Mesendoderm (in vitro differentiated cells): Measurements from ENCODE around the gene SEPTIN10.

Source experiments
- DNase-seq: peaks from one replicate; pipeline ENCODE4 v3.0.0; 2013
- H2AK5ac ChIP-seq: 2 replicates; pipeline ENCODE4 v1.6.1; 2013; ENCODE audit warnings: low read length, inconsistent platforms
- H2BK120ac ChIP-seq: 2 replicates; pipeline ENCODE4 v1.6.1; 2013; ENCODE audit warnings: low read depth, mild to moderate bottlenecking, low read length, moderate library complexity, mixed read lengths
- H2BK15ac ChIP-seq: replicated peaks from 2 replicates; pipeline ENCODE4 v1.6.1; 2013; ENCODE audit warnings: low read depth, mild to moderate bottlenecking, moderate library complexity
- H2BK5ac ChIP-seq: 2 replicates; pipeline ENCODE4 v1.6.1; 2013; ENCODE audit warnings: low read length, inconsistent platforms
- H3K18ac ChIP-seq: 2 replicates; pipeline ENCODE4 v1.6.1; 2013; ENCODE audit warnings: mild to moderate bottlenecking, low read length, mixed read lengths
- H3K23ac ChIP-seq: one replicate; pipeline ENCODE4 v1.6.1; 2013; ENCODE audit warnings: low read length
- H3K27ac ChIP-seq: 2 replicates; pipeline ENCODE4 v1.5.1; 2013; ENCODE audit warnings: low read depth, mild to moderate bottlenecking, inconsistent platforms, low read length, moderate library complexity
- H3K27me3 ChIP-seq: 2 replicates; pipeline ENCODE4 v1.6.1; 2013; ENCODE audit warnings: low read length, control low read depth, mild to moderate bottlenecking, inconsistent platforms; ENCODE audit not compliant: insufficient read depth, poor library complexity
- H3K36me3 ChIP-seq: 2 replicates; pipeline ENCODE4 v1.6.1; 2013; ENCODE audit warnings: low read length, inconsistent platforms; ENCODE audit not compliant: control insufficient read depth, insufficient read depth
- H3K4ac ChIP-seq: one replicate; pipeline ENCODE4 v1.6.1; 2013; ENCODE audit warnings: low read depth, mild to moderate bottlenecking, low read length, moderate library complexity
- H3K4me1 ChIP-seq: 2 replicates; pipeline ENCODE4 v1.6.1; 2013; ENCODE audit warnings: low read depth, low read length, inconsistent platforms; ENCODE audit not compliant: control insufficient read depth
- H3K4me2 ChIP-seq: 2 replicates; pipeline ENCODE4 v1.6.1; 2013; ENCODE audit warnings: low read length
- H3K4me3 ChIP-seq: 2 replicates; pipeline ENCODE4 v1.5.1; 2013; ENCODE audit warnings: mild to moderate bottlenecking, low read length
- H3K56ac ChIP-seq: one replicate; pipeline ENCODE4 v1.6.1; 2013; ENCODE audit warnings: low read length
- H3K79me1 ChIP-seq: 2 replicates; pipeline ENCODE4 v1.6.1; 2013; ENCODE audit warnings: low read length, inconsistent platforms
- H3K79me2 ChIP-seq: 2 replicates; pipeline ENCODE4 v1.6.1; 2013; ENCODE audit warnings: mild to moderate bottlenecking, low read length; ENCODE audit not compliant: control insufficient read depth, insufficient read depth
- H3K9ac ChIP-seq: 2 replicates; pipeline ENCODE4 v1.6.1; 2013; ENCODE audit warnings: low read length, inconsistent platforms
- H4K5ac ChIP-seq: one replicate; pipeline ENCODE4 v1.6.1; 2013; ENCODE audit warnings: low read length
- H4K8ac ChIP-seq: one replicate; pipeline ENCODE4 v1.6.1; 2013; ENCODE audit warnings: low read depth, mild to moderate bottlenecking, control low read depth, low read length, moderate library complexity
- WGBS: extraction: QIAGEN DNeasy Blood & Tissue Kit; methylation state at CpG from one replicate; pipeline ENCODE4 v1.1.7; 2013; ENCODE audit warnings: low lambda C conversion rate, missing lambda C conversion rate; ENCODE audit not compliant: insufficient coverage; ENCODE audit errors: extremely low coverage; 5-methylcytosine and 5-hydroxymethylcytosine counted together

SEPTIN10 gene

GRCh38 chr2:109654326-109655050 is 40.7 kb upstream of the SEPTIN10 start:
- Histone ChIP-seq H2BK5ac (no peak overlapping the region), H3K27me3 (no peaks in the 10 kb centered on the region), H3K4me2 (no peak overlapping the region), H2BK120ac (no peak overlapping the region), H3K79me2 (no peaks in the 10 kb centered on the region), H3K9ac (no peak overlapping the region), H2AK5ac (no peak overlapping the region), H4K5ac (no peak overlapping the region), H3K56ac (no peak overlapping the region), H3K4ac (no peak overlapping the region), H4K8ac (no peak overlapping the region), H3K4me1 (no peaks in the 10 kb centered on the region), H2BK15ac (no peak overlapping the region), H3K79me1 (no peaks in the 10 kb centered on the region), H3K36me3 (no peaks in the 10 kb centered on the region), H3K27ac (no peak overlapping the region), H3K23ac (no peak overlapping the region), H3K4me3 (no peak overlapping the region), H3K18ac (no peak overlapping the region)
- DNase-seq: no peak
- no CpG with 5 or more reads among the region's 8 CpGs for WGBS

GRCh38 chr2:109649736-109650695 is 36.2 kb upstream of the SEPTIN10 start:
- Histone ChIP-seq H2AK5ac (no peak overlapping the region), H4K8ac (no peak overlapping the region), H3K4ac (no peak overlapping the region), H2BK15ac (no peak overlapping the region), H3K27me3 (no peaks in the 10 kb centered on the region), H2BK5ac (no peak overlapping the region), H3K36me3 (no peaks in the 10 kb centered on the region), H3K56ac (no peak overlapping the region), H3K27ac (no peak overlapping the region), H3K79me1 (no peaks in the 10 kb centered on the region), H3K79me2 (no peaks in the 10 kb centered on the region), H3K23ac (no peak overlapping the region), H3K9ac (no peak overlapping the region), H2BK120ac (no peak overlapping the region), H3K4me2 (no peak overlapping the region), H3K18ac (no peak overlapping the region), H4K5ac (no peak overlapping the region), H3K4me3 (no peak overlapping the region), H3K4me1 (peaks cover 6% of the 10 kb centered on the region)
- DNase-seq: peak; percentile 54
- no CpG with 5 or more reads among the region's 14 CpGs for WGBS

GRCh38 chr2:109648041-109648527 is 34.3 kb upstream of the SEPTIN10 start:
- peak; percentile 60 for DNase-seq
- Histone ChIP-seq H3K4me3 (no peak overlapping the region), H3K4me2 (no peak overlapping the region), H4K8ac (no peak overlapping the region), H3K23ac (no peak overlapping the region), H3K79me1 (no peaks in the 10 kb centered on the region), H3K9ac (no peak overlapping the region), H4K5ac (no peak overlapping the region), H2BK15ac (no peak overlapping the region), H3K27me3 (no peaks in the 10 kb centered on the region), H3K36me3 (no peaks in the 10 kb centered on the region), H3K4ac (no peak overlapping the region), H3K79me2 (no peaks in the 10 kb centered on the region), H3K27ac (no peak overlapping the region), H2AK5ac (no peak overlapping the region), H3K56ac (no peak overlapping the region), H3K4me1 (peaks cover 8% of the 10 kb centered on the region), H2BK120ac (no peak overlapping the region), H2BK5ac (no peak overlapping the region), H3K18ac (no peak overlapping the region)
- no CpG with 5 or more reads among the region's 8 CpGs for WGBS

GRCh38 chr2:109647636-109648035 is 33.9 kb upstream of the SEPTIN10 start:
- H3K23ac ChIP-seq: no peak overlapping the region
- peak; percentile 58 for DNase-seq
- whole genome bisulfite sequencing: no CpG with 5 or more reads among the region's 7 CpGs
- H3K56ac ChIP-seq: no peak overlapping the region
- no peaks in the 10 kb centered on the region for H3K79me2 ChIP-seq
- no peak overlapping the region for H2BK15ac ChIP-seq
- no peak overlapping the region for H2BK120ac ChIP-seq
- H4K8ac ChIP-seq: no peak overlapping the region
- H3K4me1 ChIP-seq: peaks cover 8% of the 10 kb centered on the region
- no peak overlapping the region for H3K4ac ChIP-seq
- H3K4me2 ChIP-seq: no peak overlapping the region
- H3K27me3 ChIP-seq: no peaks in the 10 kb centered on the region
- no peak overlapping the region for H3K18ac ChIP-seq
- no peak overlapping the region for H2AK5ac ChIP-seq
- no peaks in the 10 kb centered on the region for H3K79me1 ChIP-seq
- no peaks in the 10 kb centered on the region for H3K36me3 ChIP-seq
- no peak overlapping the region for H2BK5ac ChIP-seq
- no peak overlapping the region for H4K5ac ChIP-seq
- H3K4me3 ChIP-seq: no peak overlapping the region
- no peak overlapping the region for H3K9ac ChIP-seq
- no peak overlapping the region for H3K27ac ChIP-seq

- Histone ChIP-seq H2BK15ac (no peak overlapping the region), H3K79me2 (no peaks in the 10 kb centered on the region), H3K56ac (no peak overlapping the region), H3K23ac (no peak overlapping the region), H2BK120ac (no peak overlapping the region), H3K4ac (no peak overlapping the region), H3K4me3 (no peak overlapping the region), H3K18ac (no peak overlapping the region), H3K27ac (no peak overlapping the region), H3K9ac (no peak overlapping the region), H3K79me1 (no peaks in the 10 kb centered on the region), H4K5ac (no peak overlapping the region), H3K4me2 (no peak overlapping the region), H3K36me3 (no peaks in the 10 kb centered on the region), H2BK5ac (no peak overlapping the region), H3K27me3 (no peaks in the 10 kb centered on the region), H4K8ac (no peak overlapping the region), H3K4me1 (peaks cover 8% of the 10 kb centered on the region), H2AK5ac (no peak overlapping the region)
- peak; percentile 66 for DNase-seq
- no CpG with 5 or more reads among the region's 8 CpGs for WGBS
Measured at GRCh38 chr2:109646961-109647360, 33.2 kb upstream of the SEPTIN10 start.
